Duodenal mucosa (tissue), 2 donors: ENCODE results near the gene FASTKD2.

Source experiments
- H3K27ac ChIP-seq: one replicate; pipeline ENCODE4 v1.7.0; 2013; ENCODE audit warnings: low read depth, low read length
- H3K27me3 ChIP-seq, 2 donors: one replicate each; pipeline ENCODE4 v1.7.0; 2013; ENCODE audit warnings: low read length in 2 of 2, control low read depth in 1 of 2; ENCODE audit not compliant: insufficient read depth in 2 of 2, control insufficient read depth in 1 of 2
- H3K36me3 ChIP-seq, 2 donors: one replicate each; pipeline ENCODE4 v1.7.0; 2013; ENCODE audit warnings: low read length in 2 of 2, control low read depth in 1 of 2; ENCODE audit not compliant: insufficient read depth in 2 of 2, control insufficient read depth in 1 of 2
- H3K4me1 ChIP-seq, 2 donors: one replicate each; pipeline ENCODE4 v1.7.0; 2013; ENCODE audit warnings: low read length in 2 of 2, control low read depth in 1 of 2; ENCODE audit not compliant: insufficient read depth in 2 of 2, control insufficient read depth in 1 of 2
- H3K4me3 ChIP-seq, 2 donors: one replicate each; pipeline ENCODE4 v1.7.0; 2013; ENCODE audit warnings: low read length in 2 of 2, low read depth in 1 of 2
- H3K9ac ChIP-seq, 2 donors: one replicate each; pipeline ENCODE4 v1.7.0; 2013; ENCODE audit warnings: low read length in 2 of 2, low read depth in 1 of 2
- H3K9me3 ChIP-seq, 2 donors: one replicate each; pipeline ENCODE4 v1.7.0; 2013; ENCODE audit warnings: low read length in 2 of 2, control low read depth in 1 of 2; ENCODE audit not compliant: control insufficient read depth in 1 of 2

Gene FASTKD2

GRCh38 chr2:206832873-206833272 lies 67.5 kb downstream of the FASTKD2 start:
- no peak overlapping the region for H3K4me3 ChIP-seq
- no peaks in the 10 kb centered on the region for H3K27me3 ChIP-seq
- no peaks in the 10 kb centered on the region for H3K36me3 ChIP-seq
- no peak overlapping the region for H3K9ac ChIP-seq
- peaks cover 0 to 13% of the 10 kb centered on the region in 2 donors for H3K4me1 ChIP-seq
- no peak overlapping the region for H3K27ac ChIP-seq
- peaks cover 8 to 11% of the 10 kb centered on the region in 2 donors for H3K9me3 ChIP-seq

- Histone ChIP-seq H3K9ac (no peak overlapping the region), H3K27me3 (no peaks in the 10 kb centered on the region), H3K9me3 (peaks cover 8 to 11% of the 10 kb centered on the region in 2 donors), H3K27ac (no peak overlapping the region), H3K4me1 (peaks cover 0 to 9% of the 10 kb centered on the region in 2 donors), H3K36me3 (no peaks in the 10 kb centered on the region), H3K4me3 (no peak overlapping the region)
Measured at GRCh38 chr2:206833291-206833690, 67.9 kb downstream of the FASTKD2 start.

GRCh38 chr2:206836722-206837121 lies 71.3 kb downstream of the FASTKD2 start:
- no peaks in the 10 kb centered on the region for H3K36me3 ChIP-seq
- H3K4me3 ChIP-seq: no peak overlapping the region
- no peaks in the 10 kb centered on the region for H3K27me3 ChIP-seq
- H3K9ac ChIP-seq: no peak overlapping the region
- peaks cover 0 to 6% of the 10 kb centered on the region in 2 donors for H3K4me1 ChIP-seq
- H3K27ac ChIP-seq: no peak overlapping the region
- H3K9me3 ChIP-seq: peaks cover 8 to 11% of the 10 kb centered on the region in 2 donors

GRCh38 chr2:206837775-206838174 lies 72.4 kb downstream of the FASTKD2 start:
- Histone ChIP-seq H3K27ac (no peak overlapping the region), H3K4me3 (no peak overlapping the region), H3K4me1 (peaks cover 0 to 6% of the 10 kb centered on the region in 2 donors), H3K9me3 (peaks cover 8 to 11% of the 10 kb centered on the region in 2 donors), H3K27me3 (no peaks in the 10 kb centered on the region), H3K9ac (no peak overlapping the region), H3K36me3 (no peaks in the 10 kb centered on the region)

DNA sequence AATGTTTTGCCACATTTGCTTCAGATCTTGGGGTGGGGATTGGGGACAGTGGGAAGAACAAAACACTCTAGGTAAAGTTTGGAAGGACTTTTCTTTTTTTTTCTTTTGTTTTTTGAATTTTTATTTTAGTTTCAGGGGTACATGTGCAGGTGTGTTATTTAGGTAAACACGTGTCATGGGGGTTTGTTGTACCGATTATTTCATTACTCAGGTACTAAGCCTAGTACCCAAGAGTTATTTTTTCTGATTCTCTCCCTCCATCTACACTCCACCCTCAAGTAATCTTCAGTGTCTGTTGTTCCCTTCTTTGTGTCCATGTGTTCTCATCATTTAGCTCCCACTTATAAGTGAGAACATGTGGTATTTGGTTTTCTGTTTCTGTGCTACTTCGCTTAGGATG lies 73.3 kb downstream of the FASTKD2 start:
- H3K4me1 ChIP-seq: peaks cover 0 to 6% of the 10 kb centered on the region in 2 donors
- peaks cover 5 to 7% of the 10 kb centered on the region in 2 donors for H3K9me3 ChIP-seq
- H3K4me3 ChIP-seq: no peak overlapping the region
- H3K27me3 ChIP-seq: no peaks in the 10 kb centered on the region
- H3K9ac ChIP-seq: no peak overlapping the region
- H3K27ac ChIP-seq: no peak overlapping the region
- H3K36me3 ChIP-seq: no peaks in the 10 kb centered on the region

GRCh38 chr2:206840999-206841398 lies 75.6 kb downstream of the FASTKD2 start:
- no peaks in the 10 kb centered on the region for H3K27me3 ChIP-seq
- H3K27ac ChIP-seq: no peak overlapping the region
- no peaks in the 10 kb centered on the region for H3K36me3 ChIP-seq
- H3K9me3 ChIP-seq: no peaks in the 10 kb centered on the region
- peaks cover 0 to 6% of the 10 kb centered on the region in 2 donors for H3K4me1 ChIP-seq
- no peak overlapping the region for H3K9ac ChIP-seq
- no peak overlapping the region for H3K4me3 ChIP-seq
